NOMO-1 (cell line): ENCODE results near the gene ABHD17B.

Experiments used
- DNase-seq, 2 experiments: peaks; one replicate each; lab custom pipeline; 2025; ENCODE audit not compliant: unreplicated experiment in 2 of 2; lab: John Stamatoyannopoulos, UW

Gene ABHD17B

DNA sequence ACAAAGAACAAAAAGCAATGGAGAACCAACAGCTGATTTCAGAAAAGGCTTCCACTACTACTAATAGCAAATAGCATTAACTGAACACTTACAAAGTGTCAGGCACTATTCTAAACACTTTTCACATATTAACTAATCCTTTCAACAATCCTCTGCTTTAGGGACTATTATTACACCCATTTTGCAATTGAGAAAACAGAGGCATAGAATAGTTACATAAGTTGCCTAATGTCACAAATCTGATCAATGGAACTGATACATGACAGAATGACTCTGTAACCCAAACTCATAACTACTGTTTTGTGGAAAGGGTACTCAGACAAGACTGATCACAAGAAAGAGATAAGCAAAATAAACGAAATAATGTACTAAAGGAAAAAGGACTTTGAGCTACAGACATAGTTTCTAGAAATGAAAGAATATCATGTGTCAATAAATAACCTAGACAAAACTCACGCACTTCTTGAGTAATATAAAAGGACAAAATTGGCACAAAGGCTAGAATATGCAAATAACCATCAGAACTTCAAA, 31.3 kb downstream of the ABHD17B start:
- no peak for DNase-seq

DNA sequence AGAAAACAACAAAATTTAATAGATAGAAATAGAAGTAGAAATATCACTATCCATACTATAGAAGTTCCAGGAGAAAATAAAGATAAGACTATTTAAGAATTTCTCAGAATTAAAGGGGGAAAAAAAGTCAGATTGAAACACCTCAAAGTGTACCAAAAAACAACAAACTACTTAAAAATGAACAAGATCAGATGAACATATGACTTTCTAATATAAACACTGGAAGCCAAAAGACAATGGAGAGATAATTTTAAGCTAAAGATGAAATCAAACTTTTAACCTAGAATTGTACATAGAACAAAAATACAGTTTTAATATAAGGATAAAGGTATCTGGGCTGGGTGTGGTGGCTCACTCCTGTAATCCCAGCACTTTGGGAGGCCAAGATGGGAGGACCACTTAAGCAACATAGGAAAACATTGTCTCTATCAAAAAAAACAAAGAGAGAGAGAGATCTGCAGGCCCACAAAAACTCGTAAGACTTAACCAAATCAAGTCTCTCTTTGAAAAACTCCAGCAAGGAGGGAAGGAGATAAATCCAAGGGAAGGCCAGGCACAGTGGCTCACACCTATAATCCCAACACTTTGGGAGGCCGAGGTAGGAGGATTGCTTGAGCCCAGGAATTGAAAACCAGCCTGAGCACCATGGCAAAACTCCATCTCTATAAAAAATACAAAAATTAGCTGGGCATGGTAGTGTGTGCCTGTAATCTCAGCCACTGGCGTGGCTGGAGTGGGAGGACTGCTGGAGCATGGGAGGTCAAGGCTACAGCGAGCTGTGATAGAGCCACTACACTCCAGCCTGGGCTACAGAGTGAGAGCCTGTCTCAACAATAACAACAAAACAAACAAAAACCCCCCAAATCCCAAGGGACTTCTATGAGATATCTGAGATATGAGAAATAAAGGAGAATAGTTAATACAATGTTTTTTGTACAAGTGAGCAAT, 32.4 kb downstream of the ABHD17B start:
- no peak for DNase-seq

DNA sequence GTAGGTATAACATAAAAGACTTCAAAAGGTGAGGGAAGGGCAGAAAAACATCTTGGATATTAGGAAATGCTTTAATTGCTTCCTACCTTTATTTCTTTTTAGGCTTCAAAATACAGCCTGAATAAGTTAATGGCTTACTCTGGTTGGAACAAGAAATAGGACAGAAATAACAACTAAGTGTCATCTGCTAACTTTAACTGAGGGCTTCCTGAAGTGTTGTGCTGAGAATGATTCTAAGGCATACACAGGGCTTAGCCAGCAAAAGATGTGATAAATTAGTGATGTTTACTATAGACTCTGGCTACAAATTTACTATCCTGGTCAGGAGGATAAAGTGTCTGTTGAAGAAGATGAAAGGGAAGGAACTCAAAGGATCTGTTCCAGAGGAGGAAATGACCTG, 34.2 kb downstream of the ABHD17B start:
- DNase-seq, result no peak

DNA sequence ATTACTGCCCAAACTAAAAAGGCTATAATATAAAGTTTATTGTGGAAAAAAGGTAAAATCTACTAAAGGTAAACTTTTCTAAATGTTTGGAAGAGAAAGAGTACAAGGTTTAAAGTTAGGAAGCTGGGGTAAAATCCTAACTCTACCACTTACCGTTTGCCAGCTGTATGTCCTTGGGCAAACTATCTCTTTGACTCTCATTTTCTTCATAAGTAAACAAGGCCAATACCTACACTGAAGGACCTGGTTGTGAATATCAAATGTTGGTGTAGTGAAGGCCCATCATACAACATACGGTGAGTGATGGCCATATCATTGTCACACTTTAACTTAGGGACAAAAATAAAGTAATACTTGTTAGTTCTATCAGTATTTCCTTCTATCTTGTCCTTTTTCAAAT, 34.9 kb downstream of the ABHD17B start:
- no peak for DNase-seq

DNA sequence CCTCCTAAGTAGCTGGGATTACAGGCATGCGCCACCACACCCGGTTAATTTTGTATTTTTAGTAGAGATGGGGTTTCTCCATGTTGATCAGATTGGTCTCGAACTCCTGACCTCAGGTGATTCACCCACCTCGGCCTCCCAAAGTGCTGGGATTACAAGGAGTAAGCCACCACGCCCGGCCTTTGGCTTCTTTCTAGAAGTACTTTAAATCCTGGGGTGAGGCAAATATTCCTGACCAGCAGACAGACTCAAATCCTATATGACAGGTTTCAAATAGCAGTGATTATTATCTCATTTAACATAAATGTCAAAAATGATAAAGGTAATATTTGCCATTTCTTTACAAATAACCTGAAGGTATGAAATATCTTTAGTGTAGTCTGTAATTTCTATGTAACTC, 35.6 kb downstream of the ABHD17B start:
- no peak for DNase-seq

DNA sequence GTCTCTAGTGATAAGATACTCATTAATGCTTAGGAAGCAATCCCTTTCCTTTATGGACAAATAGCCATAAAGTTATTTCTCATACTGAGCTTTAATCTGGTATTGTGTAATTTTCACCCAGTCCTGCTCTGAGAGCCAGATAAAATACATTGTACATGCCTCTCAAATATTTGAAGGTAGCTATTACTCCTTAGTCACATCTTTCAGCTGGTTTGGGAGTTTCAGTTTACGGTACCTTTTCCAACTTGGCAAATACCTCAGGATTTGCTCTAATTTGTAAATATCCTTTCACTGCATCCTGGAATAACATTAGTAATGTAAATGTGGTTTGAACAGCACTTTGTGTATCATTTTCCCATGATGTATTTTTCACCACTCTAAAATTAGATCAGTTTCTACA, 47.4 kb downstream of the ABHD17B start:
- DNase-seq, result no peak

DNA sequence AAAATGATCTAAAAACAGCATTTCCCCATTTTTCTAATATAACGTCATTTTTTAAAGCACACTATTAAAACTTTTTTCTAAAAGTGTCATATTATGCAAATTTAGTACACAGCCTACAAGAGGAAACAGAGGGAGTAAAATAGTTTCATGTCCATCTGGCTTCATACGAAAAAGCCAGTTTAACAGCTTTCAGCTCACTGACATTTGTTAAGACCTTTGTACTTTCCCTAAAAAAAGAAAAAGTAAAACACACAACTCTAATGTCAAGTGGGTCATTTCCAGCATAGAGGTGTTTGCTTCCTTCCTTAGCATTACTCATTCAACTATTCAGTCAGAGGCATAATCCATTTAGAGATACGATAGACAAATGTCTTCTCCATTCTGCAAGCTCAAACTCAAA, 49.4 kb downstream of the ABHD17B start:
- no peak for DNase-seq

DNA sequence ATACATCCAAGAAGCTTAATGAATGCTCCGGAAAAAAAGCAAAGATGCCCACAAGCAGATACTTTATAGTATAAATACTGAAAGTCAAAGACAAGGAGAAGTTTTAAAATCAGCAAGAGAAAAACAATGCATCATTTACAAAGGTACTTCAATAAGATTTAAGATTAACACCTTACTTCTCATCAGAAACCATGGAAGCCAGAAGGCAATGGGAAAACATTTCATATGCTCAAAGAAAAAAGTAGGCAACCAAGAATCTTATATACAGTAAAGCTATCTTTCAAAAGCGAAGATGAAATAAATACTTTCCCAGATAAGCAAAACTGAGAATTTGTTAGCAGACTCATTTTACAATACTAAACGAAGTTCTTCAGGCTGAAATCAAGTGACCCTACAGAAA, 51.1 kb downstream of the ABHD17B start:
- DNase-seq, result no peak

DNA sequence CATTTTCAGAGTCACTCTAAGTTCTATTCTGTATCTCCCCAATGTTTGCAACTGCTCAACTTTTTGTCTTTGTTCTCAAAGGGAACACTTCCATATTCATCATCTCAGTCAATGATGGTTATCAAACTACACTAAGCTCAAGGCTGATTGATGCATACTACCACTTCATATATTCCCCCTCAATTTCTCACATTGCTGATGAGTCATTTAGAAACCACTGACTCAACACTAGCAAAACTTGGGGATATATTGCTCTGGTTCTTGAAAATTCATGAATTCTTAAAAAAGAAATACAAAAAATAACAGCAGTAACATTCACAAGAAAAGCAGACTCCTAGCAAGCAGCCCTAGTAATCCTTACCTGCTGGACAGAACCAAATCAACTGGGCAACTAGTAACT, 52.2 kb downstream of the ABHD17B start:
- DNase-seq, result no peak

DNA sequence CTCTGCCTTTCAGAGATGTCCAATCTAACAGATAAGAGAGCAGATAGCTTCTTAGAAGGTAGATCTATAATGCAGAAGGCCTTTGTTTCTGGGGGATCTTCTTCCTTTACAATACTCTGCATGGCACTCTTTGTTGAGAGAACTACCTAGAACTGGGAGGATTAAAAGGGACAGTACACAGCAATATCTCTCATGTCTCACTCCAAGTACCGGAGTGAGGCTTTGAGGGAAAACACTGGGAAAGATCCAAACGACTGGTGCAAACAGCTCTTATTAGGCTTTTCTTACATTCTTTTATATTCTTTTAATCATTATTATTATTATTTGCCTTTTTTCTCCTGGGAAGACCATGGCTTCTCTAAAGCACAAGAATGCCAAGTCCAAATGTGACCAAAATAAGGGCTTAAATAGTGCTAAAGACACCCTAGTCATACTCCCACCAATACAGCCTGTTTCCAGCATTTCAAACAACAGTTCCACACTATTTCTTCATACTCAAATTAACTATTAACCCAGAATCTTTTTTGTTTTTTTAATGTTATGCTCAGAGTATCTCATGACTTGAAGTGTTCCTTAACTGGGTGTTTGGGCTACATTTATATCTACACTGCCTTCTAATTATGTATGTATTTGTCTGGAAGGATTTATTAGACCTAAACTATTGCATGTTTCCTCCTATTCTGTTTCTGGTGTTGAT, 52.7 kb downstream of the ABHD17B start:
- DNase-seq, result no peak

DNA sequence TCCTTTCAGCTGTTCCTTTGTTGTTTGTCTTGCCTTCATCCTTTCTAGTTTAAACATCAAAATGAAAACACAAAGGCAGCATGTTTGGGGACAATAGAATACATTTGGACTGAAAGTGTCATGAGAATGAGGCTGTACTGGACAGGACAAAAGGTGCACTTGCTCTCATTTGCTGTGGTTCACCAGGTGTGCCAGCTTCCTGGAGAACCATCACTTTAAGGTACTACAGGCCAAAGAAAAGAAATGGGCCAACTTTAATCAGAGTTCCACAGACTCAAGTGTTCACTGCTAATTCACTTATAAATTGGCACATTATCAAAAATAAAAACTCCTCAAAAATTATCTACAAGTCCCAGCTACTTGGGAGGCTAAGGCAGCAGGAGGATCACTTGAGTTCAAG, 53.8 kb downstream of the ABHD17B start:
- DNase-seq, result no peak

DNA sequence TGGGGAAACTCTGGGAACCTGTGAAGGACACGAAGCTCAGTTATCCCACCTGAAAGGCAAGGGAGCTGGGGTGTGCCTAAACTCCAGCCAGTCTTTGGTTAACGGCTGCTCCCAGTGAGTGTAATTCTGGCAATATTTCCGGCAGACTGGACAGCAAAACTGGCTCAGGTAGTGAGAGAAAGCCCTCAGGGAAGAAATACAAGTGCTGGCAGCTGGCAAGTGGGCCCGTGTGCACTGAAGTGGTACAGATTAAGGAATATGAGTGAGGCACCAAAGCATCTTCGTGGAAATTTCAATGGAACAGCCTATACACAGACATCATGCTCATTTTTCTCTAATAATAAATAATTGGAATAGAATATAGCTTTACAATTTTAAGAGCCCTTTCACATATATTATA, 56.2 kb downstream of the ABHD17B start:
- no peak for DNase-seq

DNA sequence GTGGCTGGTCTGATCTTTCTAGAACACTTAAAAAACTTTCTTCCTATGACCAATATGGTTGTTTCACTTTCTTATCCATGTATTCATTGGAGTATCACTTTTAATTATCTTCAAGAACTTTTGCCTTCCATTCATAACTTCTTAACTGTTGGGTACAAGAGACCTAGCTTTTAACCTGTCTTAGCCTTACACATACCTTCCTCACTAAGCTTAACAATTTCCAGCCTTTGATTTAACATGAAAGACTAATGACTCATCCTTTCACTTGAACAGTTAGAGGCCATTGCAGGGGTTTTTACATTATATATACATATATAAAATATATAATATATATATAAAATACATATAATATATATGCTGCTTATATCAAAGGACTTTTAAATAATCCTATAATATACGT, 57.9 kb downstream of the ABHD17B start:
- DNase-seq, result no peak

DNA sequence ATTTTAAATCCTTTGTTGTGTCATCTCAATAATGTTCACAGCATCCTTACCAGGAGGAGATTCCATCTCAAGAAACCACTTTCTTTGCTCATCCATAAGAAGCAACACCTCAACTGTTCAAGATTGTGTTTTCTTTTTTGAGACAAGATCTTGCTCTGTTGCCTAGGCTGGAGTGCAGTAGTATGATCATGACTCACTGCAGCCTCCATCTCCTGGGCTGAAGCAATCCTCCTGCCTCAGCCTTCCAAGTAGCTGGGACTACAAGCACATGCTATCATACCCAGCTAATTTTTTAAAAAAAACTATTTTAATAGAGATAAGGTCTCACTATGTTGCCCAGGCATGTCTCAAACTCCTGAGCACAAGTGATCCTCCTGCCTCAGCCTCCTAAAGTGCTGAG, 60.0 kb downstream of the ABHD17B start:
- no peak for DNase-seq

DNA sequence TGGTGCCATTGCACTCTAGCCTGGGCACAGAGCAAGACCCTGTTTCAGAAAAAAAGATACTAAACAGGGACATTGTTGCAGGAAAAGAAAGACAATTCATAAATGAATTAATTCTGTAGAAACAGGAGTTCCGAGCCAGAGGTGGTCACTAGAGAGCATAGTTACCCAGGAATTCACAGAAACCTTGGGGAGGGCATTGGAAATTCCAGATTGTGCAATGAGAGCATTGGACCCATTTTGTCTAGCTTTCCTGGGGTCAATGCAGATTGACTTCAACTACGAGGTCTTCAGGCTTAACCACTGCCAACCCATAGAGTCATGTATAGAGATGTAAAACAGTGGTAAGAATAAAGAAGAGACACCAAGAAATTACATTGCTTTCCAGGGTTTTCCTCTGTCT, 63.1 kb downstream of the ABHD17B start:
- DNase-seq, result no peak

DNA sequence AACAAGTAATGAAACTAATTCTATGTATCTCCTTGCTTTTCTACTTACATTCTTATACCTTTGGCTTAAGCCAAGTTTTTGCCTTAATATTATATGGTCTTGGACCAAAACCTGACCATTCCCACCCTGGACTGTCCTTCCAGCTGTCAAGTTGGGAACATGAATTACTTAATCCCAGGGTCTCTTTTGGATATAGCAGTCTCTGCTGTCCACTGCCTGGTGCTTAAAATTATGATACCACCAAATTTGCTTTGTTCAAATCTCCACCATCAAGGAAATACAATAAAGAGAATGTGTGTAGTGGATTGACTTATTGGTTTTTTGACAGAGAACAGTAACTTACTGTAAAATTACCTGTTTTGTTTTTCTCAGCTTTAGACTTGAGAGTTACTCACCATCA, 66.2 kb downstream of the ABHD17B start:
- DNase-seq, result no peak

DNA sequence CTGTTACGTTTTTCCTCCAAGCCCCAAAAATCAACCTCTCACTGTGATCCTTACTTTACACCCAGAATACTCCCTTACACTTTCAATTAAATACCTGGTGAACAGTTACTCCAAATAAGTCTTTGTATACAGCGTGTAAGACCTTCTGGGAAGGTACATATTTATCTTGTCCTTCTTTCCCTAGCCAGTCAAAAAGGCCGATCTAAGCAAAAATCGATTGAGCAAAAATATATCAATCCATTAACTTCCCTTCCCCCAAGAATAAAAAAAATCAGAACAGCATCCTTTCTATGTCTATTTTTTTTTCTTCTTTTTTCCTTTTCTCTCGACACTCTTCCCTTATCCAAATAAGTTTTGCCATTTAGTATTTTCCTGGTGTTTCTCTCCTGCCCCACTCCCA, 71.3 kb downstream of the ABHD17B start:
- DNase-seq, result no peak

DNA sequence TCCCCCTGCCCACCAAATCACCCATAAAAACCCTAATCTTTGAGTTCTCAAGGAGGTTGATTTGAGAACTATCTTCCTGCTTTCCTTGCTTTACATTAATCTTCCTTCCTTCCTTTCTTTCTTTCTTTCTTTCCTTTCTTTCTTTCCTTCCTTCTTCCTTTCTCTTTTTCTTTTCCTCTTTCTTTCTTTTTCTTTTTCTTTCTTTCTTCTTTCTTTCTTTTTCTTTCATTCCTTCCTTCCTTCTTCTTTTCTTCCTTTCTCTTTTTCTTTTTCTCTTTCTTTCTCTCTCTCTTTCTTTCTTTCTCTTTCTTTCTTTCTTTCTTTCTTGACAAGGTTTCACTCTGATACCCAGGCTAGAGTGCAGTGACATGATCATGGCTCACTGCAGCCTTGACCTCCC, 75.4 kb downstream of the ABHD17B start:
- DNase-seq, result no peak

DNA sequence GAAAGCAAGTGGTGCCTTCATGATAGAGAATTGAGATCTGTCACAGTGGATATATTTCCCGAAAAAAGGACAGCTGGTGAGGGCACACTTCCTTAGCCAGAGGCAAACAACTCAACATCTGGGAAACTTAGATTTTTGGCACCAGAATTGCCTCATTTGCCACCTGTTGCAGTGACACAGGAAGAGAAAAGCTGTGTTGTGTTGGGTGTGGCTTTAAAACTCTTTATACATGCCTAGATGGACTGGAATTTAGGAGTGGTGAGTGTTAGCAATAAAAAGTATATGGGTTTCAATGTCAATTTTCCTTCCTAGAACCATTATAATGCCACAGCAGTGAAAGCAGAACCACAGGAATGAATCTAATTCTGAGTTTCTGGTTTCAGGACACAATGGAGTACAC, 80.1 kb downstream of the ABHD17B start:
- no peak for DNase-seq

DNA sequence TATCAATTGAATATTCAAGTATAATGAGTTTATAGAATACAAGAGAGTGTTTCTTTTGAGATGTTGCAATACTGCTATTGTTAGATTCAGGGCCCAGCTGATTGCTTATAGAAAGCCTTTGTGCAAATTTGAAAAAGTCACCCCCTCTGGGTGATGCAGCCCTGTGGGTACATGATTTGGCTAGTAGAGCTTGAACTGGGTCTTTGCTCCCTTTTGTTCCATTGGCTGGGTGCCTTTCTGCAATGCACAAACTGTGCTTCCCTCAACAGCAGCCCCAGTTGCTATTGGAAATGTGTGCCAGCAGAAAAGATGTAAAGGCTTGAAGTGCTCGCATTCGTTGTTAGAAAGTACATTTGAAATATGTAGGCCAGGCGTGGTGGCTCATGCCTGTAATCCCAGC, 80.8 kb downstream of the ABHD17B start:
- DNase-seq, result no peak

DNA sequence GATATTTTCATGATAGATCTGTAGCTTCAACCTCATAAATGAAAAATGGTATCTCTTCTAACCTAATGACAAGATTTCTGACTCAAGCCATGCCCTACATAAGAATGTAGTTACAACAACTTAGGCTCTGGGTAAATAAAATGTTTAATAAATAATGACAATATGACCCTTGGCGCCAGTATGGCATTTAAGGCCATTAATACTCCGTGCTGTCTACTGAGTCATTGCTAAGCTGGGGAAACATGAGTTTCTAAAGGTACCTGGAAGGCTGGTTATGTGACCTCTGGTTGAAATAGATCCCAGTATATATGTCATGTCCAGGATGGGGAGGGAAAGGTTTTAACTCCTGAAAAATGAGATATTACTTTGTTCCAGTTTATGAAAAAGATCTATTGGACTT, 84.7 kb downstream of the ABHD17B start:
- DNase-seq, result no peak

DNA sequence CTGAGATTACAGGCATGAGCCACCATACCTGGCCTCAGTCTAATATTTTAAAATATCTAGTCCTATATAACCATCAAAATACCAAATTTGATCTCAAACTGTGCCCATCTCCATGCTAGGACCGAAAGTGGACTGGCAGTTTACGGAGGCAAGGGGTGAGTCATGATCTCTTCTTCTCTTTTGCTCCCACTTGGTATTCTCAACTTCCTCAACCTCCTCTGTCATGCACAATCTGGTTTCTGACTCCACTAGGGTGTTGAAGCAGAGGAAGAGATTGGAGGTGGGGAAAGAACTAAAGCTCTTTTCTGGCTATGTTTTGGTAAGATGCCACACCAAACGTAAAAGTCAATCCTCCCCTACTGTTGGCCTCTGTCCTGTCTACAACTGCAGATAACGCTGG, 86.7 kb downstream of the ABHD17B start:
- peak in 1 of 2 experiments; percentile 14 for DNase-seq
